ENCODE results near the gene IFIT3. TPM values are rescaled to one million over a fixed set of nuclear protein-coding genes. Genes with fewer than 3 reads are reported as not detected.
"Not testable (repeated sequence)": the region's sequence is repeated elsewhere in the genome, so short reads cannot be mapped to it uniquely, and the experiment has no call there.

The IFIT3 gene
- total RNA-seq, 1 donor from 2014 or later: 6.8 TPM

GRCh38 chr10:89301721-89302445 is 25.9 kb upstream of the IFIT3 start, which contains the start of gene IFIT2:
IFIT2 (plus strand) TSS chr10:89302046; CDS start chr10:89302124, 78 bp downstream.
- no peak for DNase-seq (ENCODE audit: low spot score)

DNA sequence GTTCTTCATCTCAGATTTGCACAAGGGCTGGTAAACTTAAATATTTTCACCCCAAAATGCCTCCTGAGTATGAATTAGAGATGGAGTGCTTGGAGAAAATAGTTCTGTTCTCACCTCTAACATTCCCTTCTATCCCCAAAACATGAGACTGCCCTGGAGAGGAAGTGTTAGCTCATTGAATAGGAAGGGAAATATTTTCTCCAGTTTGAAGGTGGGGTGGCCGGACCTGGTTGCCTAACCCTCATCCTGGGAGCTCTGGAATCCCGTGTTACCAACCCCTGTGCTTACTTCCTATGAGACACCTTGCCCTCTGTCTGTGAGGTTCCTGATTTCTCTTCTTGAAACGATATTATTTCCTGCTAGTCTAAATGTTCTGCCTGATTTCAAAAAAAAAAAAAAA is 25.2 kb upstream of the IFIT3 start:
- DNase-seq (ENCODE audit: low spot score): no peak
- intact Hi-C loops (cut with DNase I): no loop called here

More at GRCh38 chr10:89301721-89302445, 25.9 kb upstream of the IFIT3 start, which contains the start of gene IFIT2:
- intact Hi-C loops (cut with DNase I): loop anchor here (2.0 kb wide), 1 partner anchor 23 kb away; no protein-coding TSS in a partner anchor

DNA sequence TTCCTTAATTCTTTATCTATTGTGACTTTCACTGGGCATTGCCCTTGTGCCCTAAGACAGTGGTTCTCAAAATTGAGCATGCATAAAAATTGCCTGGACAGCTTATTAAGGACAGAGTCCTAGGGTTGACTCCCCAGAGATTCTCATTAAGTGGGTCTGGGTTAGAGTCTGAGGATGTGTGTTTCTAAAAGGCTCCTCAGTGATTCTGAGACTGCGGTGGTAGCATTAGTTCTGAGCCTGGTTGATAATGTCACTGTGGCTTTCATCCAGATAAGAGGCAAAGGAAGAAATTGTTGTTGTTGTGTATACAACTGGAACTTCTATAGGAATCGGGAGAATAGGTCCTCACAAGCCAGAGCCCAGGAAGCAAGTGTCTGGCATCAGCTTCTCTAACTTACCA is 24.6 kb upstream of the IFIT3 start:
- no peak for DNase-seq (ENCODE audit: low spot score)
- intact Hi-C loops (cut with DNase I): no loop called here

DNA sequence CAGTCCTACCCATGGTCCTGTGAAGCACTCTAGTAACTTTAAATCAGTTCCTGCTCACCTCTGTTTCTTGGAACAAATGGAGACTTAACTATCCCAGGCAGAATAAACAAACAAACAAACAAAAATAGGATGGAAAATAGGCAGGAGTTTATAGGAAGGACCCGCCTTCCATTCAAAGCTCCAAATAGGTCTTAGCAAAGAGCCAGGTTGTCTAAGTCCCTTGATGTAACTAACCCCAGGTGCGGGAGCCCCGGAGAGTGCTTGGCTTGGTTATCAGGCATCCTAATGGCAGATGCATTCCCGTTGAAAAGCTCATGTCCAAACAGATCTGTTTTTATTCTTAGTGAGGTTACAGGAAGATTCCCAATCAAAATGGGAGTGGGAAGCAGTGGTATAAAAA is 23.8 kb upstream of the IFIT3 start:
- intact Hi-C loops (cut with DNase I): no loop called here

DNA sequence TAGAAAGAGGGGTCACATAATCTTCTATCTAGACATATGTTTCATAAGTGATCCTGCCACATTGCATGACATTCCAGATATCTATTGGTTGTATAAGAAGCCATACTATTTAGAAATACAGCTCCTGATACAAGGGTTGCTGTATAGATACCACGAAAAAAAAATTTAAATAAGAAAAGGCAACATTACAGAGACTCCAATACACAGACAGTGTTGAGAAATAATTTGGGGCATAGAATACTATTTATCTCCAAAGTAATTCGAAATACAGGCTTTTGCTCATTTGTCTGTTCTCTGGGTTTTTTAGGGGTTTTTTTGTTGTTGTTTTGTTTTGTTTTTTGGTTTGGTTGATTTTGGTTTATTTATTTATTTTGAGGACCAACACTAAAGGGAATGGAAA is 23.4 kb upstream of the IFIT3 start:
- no peak for DNase-seq (ENCODE audit: low spot score)
- intact Hi-C loops (cut with DNase I): no loop called here

More for the DNA sequence above, 23.8 kb upstream of the IFIT3 start:
- DNase-seq (ENCODE audit: low spot score): no peak

GRCh38 chr10:89304925-89305324 is 22.9 kb upstream of the IFIT3 start:
- no peak for DNase-seq (ENCODE audit: low spot score)
- intact Hi-C loops (cut with DNase I): no loop called here

GRCh38 chr10:89305766-89306433 is 21.9 kb upstream of the IFIT3 start:
- intact Hi-C loops (cut with DNase I): no loop called here
- no peak for DNase-seq (ENCODE audit: low spot score)

DNA sequence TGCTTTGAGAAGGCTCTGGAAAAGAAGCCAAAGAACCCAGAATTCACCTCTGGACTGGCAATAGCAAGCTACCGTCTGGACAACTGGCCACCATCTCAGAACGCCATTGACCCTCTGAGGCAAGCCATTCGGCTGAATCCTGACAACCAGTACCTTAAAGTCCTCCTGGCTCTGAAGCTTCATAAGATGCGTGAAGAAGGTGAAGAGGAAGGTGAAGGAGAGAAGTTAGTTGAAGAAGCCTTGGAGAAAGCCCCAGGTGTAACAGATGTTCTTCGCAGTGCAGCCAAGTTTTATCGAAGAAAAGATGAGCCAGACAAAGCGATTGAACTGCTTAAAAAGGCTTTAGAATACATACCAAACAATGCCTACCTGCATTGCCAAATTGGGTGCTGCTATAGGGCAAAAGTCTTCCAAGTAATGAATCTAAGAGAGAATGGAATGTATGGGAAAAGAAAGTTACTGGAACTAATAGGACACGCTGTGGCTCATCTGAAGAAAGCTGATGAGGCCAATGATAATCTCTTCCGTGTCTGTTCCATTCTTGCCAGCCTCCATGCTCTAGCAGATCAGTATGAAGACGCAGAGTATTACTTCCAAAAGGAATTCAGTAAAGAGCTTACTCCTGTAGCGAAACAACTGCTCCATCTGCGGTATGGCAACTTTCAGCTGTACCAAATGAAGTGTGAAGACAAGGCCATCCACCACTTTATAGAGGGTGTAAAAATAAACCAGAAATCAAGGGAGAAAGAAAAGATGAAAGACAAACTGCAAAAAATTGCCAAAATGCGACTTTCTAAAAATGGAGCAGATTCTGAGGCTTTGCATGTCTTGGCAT is 21.1 kb upstream of the IFIT3 start:
- DNase-seq (ENCODE audit: low spot score): no peak
- intact Hi-C loops (cut with DNase I): no loop called here

DNA sequence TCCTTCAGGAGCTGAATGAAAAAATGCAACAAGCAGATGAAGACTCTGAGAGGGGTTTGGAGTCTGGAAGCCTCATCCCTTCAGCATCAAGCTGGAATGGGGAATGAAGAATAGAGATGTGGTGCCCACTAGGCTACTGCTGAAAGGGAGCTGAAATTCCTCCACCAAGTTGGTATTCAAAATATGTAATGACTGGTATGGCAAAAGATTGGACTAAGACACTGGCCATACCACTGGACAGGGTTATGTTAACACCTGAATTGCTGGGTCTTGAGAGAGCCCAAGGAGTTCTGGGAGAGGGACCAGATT is 20.6 kb upstream of the IFIT3 start:
- intact Hi-C loops (cut with DNase I): no loop called here
- no peak for DNase-seq (ENCODE audit: low spot score)

DNA sequence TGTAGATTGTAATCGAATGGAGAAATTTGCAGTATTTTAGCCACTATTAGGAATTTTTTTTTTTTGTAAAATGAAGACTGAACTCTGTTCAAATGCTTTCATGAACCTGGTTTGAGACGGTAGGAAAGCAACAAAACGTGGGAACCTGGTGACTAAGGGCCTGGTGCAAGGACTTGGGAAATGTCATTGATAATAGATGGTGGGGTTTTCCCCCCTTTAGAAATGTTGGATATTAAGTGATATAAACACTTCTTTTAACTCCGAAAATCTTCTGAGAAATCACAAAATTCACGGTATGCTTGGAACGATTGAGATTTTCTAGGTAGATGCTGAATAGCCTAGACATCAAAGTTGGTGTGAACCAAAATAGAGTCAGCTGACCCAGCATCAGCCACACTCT is 19.5 kb upstream of the IFIT3 start:
- DNase-seq (ENCODE audit: low spot score): no peak
- intact Hi-C loops (cut with DNase I): no loop called here

DNA sequence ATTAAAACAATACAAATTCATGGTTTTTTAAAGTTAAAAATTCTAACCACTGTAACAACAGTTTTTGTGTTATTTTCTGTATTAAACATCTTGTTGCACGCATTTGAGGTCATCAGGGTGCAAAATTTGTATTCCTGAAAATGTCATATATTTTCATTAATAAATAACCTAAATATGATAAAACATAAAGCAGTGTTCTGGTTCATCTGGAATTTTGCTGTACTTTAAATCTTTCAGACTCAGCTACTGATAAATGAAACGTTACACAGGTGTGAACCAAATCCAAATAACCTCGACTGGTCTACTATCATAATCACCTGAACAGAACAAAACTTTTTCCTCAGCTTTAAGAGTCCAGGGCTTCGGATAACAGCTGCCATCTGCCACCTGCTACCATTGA is 19.1 kb upstream of the IFIT3 start:
- no peak for DNase-seq (ENCODE audit: low spot score)

DNA sequence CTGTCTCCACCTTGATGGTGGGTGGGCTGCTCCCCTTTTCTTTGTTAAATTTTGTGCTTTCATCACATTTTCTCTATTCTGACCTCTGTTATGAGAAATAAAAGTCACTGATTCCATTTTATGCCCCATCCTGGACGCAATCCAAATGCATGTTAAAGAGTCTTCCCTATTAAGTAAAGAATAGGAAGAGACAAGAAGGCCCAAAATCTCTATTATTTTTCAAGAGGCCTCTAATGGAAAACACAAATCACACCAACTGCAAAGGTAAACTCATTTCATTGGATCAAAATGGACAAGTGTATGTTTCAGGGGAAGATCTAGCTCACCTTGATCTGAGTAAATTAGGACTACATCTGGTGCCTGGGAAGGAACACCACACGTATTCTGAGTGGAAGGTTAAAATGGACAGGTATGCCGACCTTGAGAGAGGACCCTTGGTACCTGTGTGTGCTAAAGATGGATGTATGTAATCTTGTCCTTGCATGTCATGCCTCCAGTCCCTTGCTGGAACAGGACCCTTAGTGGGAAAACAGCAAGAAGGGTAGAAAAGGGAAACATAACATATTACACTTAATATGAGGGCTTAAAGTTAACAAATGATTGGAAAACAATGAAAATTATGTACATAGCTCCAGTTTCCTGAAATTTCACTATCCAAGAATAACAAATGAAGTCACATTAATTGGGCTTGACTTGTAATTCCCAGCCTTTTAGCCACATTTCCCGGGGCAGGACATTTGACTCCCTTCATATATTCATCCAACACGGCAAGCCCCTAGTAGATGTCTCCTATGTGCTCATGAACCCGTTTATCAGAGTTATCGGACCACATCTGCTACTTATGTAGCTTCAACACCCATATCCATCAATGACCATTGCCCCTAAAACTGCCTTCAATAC is 18.4 kb upstream of the IFIT3 start:
- intact Hi-C loops (cut with DNase I): no loop called here
- DNase-seq (ENCODE audit: low spot score): no peak

More for the DNA sequence above, 19.1 kb upstream of the IFIT3 start:
- intact Hi-C loops (cut with DNase I): no loop called here

DNA sequence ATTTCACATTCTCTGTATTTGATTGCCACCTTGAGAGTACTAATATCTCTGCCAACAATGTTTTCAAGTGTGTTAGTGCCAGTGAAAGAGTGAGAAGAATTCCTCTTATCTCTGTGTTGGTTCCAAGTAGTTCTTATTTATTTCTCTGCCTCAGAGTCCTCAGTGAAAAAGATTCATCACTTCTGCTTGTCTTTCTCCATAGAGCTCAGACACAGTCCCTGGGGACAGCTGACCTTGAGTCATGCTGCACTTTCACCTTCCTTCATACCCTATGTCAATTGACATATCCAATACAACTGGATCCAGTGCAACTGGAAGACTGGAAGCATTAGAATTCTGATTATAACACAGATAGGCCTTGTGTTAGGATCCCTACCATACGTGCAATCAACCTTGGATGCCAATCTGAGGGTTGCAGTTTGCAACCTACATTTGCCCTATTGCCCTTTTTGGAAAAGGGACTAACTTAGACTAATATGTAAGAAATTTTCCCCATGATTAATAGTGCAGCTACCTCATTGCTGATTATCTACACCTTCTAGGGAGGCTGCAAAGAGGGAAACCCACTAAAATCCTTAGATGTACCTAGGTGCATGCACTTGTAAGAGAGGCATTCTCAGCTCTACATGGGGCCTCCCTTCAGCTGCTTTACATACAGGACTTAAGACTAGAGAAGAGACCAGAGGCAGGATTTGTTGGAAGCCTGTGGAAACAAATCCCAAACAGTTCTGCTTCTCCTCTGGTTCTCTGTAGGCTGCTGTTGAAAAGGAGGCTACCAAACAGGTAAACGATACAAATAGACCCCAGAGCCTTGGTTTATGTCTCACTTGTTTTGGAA is 17.5 kb upstream of the IFIT3 start:
- no peak for DNase-seq (ENCODE audit: low spot score)
- intact Hi-C loops (cut with DNase I): no loop called here

DNA sequence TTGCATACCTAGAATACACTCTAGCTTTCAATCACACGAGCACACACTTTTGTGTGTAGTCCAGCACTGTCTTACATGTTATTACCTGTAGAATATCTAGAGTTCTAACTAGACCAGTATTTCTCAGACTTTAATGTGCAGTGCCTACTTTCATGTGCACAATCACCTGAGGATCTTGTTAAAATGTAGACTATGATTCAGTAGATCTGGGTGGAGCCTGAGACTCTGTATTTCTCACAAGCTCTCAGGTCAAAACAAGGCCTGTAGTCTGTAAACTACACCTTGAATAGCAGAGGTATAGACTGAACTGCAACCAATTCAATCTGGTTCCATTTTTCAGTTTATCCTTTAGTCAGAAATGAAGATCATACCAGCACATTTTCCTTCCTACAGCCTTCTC is 14.8 kb upstream of the IFIT3 start:
- intact Hi-C loops (cut with DNase I): no loop called here
- no peak for DNase-seq (ENCODE audit: low spot score)

GRCh38 chr10:89314676-89315075 is 13.1 kb upstream of the IFIT3 start:
- intact Hi-C loops (cut with DNase I): no loop called here
- DNase-seq (ENCODE audit: low spot score): no peak

DNA sequence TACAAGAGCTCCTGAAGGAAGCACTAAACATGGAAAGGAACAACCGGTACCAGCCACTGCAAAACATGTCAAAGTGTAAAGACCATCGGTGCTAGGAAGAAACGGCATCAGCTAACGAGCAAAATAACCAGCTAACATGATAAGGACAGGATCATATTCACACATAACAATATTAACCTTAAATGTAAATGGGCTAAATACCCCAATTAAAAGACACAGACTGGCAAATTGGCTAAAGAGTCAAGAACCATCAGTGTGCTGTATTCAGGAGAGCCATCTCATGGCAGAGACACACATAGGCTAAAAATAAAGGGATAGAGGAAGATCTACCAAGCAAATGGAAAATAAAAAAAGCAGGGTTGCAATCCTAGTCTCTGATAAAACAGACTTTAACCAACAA is 9.8 kb upstream of the IFIT3 start:
- intact Hi-C loops (cut with DNase I); DNase-seq (ENCODE audit: low spot score): not testable (repeated sequence)

GRCh38 chr10:89325081-89325480 is 2.7 kb upstream of the IFIT3 start:
- intact Hi-C loops (cut with DNase I); DNase-seq (ENCODE audit: low spot score): not testable (repeated sequence)

DNA sequence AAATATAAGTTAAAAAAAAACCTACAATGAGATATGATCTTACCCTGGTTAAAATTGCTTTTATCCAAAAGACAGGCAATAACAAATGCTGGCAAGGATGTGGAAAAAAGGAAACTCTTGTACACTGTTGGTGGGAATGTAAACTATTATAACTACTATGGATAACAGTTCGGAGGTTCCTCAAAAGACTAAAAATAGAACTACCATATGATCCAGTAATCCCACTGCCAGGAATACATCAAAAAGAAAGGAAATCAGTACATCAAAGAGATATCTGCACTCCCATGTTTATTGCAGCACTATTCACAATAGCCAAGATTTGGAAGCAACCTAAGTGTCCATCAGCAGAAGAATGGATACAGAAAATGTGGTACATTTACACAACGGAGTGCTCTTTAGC is 1.9 kb upstream of the IFIT3 start:
- intact Hi-C loops (cut with DNase I); DNase-seq (ENCODE audit: low spot score): not testable (repeated sequence)

DNA sequence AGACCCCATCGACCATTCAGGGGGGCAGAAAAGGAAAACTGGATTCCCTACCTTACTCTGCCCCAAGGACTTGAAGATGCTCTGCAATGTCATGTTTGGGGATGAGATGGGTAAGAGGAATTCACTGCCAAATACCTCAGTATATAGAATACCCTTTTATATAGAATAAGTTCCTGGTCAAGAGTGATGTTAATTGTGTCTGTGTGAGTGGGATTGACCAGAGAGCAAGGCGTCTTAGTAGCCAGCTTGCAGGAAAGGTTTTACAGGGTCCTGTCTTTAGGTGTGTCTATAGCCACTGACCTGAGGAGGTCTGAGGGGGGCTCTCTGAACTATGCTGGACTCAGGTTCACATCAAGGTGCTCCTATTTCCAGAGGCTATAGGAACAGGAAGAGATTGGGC is 1.4 kb downstream of the IFIT3 start:
- intact Hi-C loops (cut with DNase I): no loop called here
- no peak for DNase-seq (ENCODE audit: low spot score)

All from cardiac septum (tissue), 1 donor.